Nephron progenitor cell (in vitro differentiated cells): ENCODE data around the gene HENMT1.

ENCODE experiments used
- DNase-seq: peaks from one replicate; pipeline ENCODE4 v3.0.0; 2021
- H3K27ac Mint-ChIP-seq: 2 replicates; pipeline ENCODE4 v1.8.0; 2021; ENCODE audit warnings: mild to moderate bottlenecking, moderate library complexity, mixed read lengths
- H3K27me3 Mint-ChIP-seq: 2 replicates; pipeline ENCODE4 v1.8.0; 2021; ENCODE audit warnings: mild to moderate bottlenecking, low read depth, mixed read lengths; ENCODE audit not compliant: poor library complexity
- H3K36me3 Mint-ChIP-seq: 2 replicates; pipeline ENCODE4 v1.8.0; 2021; ENCODE audit warnings: low read depth, mixed read lengths
- H3K4me1 Mint-ChIP-seq: 2 replicates; pipeline ENCODE4 v1.8.0; 2021; ENCODE audit warnings: mixed read lengths
- H3K4me3 Mint-ChIP-seq: 2 replicates; pipeline ENCODE4 v1.8.0; 2021; ENCODE audit warnings: mild to moderate bottlenecking, moderate library complexity, mixed read lengths
- H3K9me3 Mint-ChIP-seq: 2 replicates; pipeline ENCODE4 v1.8.0; 2021; ENCODE audit warnings: mild to moderate bottlenecking, moderate library complexity, mixed read lengths
- CTCF ChIP-seq: fragments of 200-600 bp; sonication (generic); IDR thresholded peaks from 2 replicates; pipeline ENCODE4 v1.5.0; 2021; ENCODE audit warnings: antibody characterized with exemption

Gene HENMT1

GRCh38 chr1:108610073-108610472 lies 50.8 kb downstream of the HENMT1 start:
- TF ChIP-seq CTCF = no peak
- no peak overlapping the region for H3K4me3 Mint-ChIP-seq
- no peak for DNase-seq
- no peak overlapping the region for H3K27ac Mint-ChIP-seq
- H3K36me3 Mint-ChIP-seq = peaks cover 18% of the 10 kb centered on the region
- H3K27me3 Mint-ChIP-seq = no peaks in the 10 kb centered on the region
- H3K9me3 Mint-ChIP-seq = no peaks in the 10 kb centered on the region
- peaks cover 13% of the 10 kb centered on the region for H3K4me1 Mint-ChIP-seq

GRCh38 chr1:108609483-108610049 lies 51.3 kb downstream of the HENMT1 start:
- no peak for DNase-seq
- Mint-ChIP-seq H3K27ac (peak overlapping the region; percentile 9), H3K27me3 (no peaks in the 10 kb centered on the region), H3K4me3 (no peak overlapping the region), H3K4me1 (peaks cover 13% of the 10 kb centered on the region), H3K9me3 (no peaks in the 10 kb centered on the region), H3K36me3 (peaks cover 18% of the 10 kb centered on the region)
- TF ChIP-seq CTCF = no peak

GRCh38 chr1:108606478-108606877 lies 54.4 kb downstream of the HENMT1 start:
- no peak for DNase-seq
- H3K4me1 Mint-ChIP-seq = peaks cover 13% of the 10 kb centered on the region
- H3K4me3 Mint-ChIP-seq = no peak overlapping the region
- peaks cover 18% of the 10 kb centered on the region for H3K36me3 Mint-ChIP-seq
- no peaks in the 10 kb centered on the region for H3K9me3 Mint-ChIP-seq
- no peak for TF ChIP-seq CTCF
- no peak overlapping the region for H3K27ac Mint-ChIP-seq
- no peaks in the 10 kb centered on the region for H3K27me3 Mint-ChIP-seq

GRCh38 chr1:108605633-108606032 lies 55.3 kb downstream of the HENMT1 start:
- Mint-ChIP-seq H3K4me1 (peaks cover 13% of the 10 kb centered on the region), H3K4me3 (no peak overlapping the region), H3K27me3 (no peaks in the 10 kb centered on the region), H3K9me3 (no peaks in the 10 kb centered on the region), H3K36me3 (peaks cover 18% of the 10 kb centered on the region), H3K27ac (no peak overlapping the region)
- TF ChIP-seq CTCF = no peak
- DNase-seq = no peak

GRCh38 chr1:108601708-108602410 lies 59.0 kb downstream of the HENMT1 start:
- Mint-ChIP-seq H3K36me3 (no peaks in the 10 kb centered on the region), H3K4me3 (no peak overlapping the region), H3K4me1 (no peaks in the 10 kb centered on the region), H3K27ac (peak overlapping the region; percentile 8), H3K9me3 (no peaks in the 10 kb centered on the region), H3K27me3 (peaks cover 2% of the 10 kb centered on the region)
- no peak for DNase-seq
- TF ChIP-seq CTCF = no peak

GRCh38 chr1:108600504-108600903 lies 60.4 kb downstream of the HENMT1 start:
- Mint-ChIP-seq H3K27me3 (peaks cover 2% of the 10 kb centered on the region), H3K4me3 (no peak overlapping the region), H3K27ac (no peak overlapping the region), H3K4me1 (peaks cover 4% of the 10 kb centered on the region), H3K36me3 (no peaks in the 10 kb centered on the region), H3K9me3 (no peaks in the 10 kb centered on the region)
- DNase-seq = no peak
- no peak for TF ChIP-seq CTCF
